A549 treated with CpdA at 1 μM for 4 hours (cell line): ENCODE measurements around the gene ZDHHC14. TPM values are rescaled to one million over a fixed set of nuclear protein-coding genes. Genes with fewer than 3 reads are reported as not detected.

Experiments
- total RNA-seq: library from RNA; stranded (reverse); fragments of 200-300 nt; extraction: Qiagen RNA extraction; gene quantifications from 5 replicates; pipeline ENCODE4 v1.2.3, GENCODE V29; 2022; ENCODE audit warnings: low read depth

Gene ZDHHC14
- total RNA-seq: 2.2 to 4.0 TPM (median 3.4 TPM) in 5 replicates

DNA sequence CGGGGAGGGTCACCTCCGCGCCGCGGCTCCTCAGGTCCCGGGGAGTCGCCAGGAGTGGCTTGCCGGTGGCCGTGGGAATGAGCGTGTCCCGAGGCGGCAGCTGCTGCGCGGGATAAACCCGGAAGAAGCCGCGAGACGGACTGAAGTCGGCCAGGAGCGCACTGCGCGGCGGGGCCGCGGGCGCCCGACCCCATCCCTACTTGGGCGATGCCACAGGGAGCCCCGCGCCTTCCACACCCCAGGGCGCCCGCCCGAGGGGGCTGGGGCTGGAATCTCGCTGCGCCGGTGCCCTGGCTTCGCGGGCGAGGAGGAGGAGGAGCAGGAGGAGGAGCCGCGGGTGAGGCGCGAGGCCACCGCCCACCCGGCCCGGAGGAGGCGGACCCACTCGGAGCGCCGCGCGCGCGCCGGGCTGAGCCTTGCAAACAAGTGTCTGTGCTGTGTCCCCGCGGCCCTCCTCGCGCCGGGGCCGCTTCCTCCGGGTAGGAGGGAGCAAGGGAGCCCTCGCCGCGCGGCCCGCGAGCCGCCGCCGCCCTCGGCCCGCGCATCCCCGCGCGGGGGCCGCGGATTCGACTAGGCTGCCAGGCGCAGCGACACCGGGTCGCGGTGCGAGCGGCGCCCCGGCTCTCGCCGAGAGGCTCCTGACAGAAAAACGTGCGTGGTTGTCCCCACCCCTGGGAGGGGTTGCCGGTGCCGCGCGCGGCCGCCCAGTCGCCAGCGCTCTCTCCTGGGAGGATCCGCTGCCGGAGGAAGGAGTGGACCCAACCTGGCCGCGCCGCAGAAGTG, at the start of gene ZDHHC14:
Gene ZDHHC14, plus strand, starts transcription at position 412 of the 783 bp plus-strand sequence.

Other genes with a start within 250 kb of the ZDHHC14 start
- gene TMEM242, start 57.7 kb upstream of the ZDHHC14 start, total RNA-seq: 6.4 to 7.7 TPM (median 6.7 TPM) in 5 replicates